Fibroblast of pulmonary artery (primary cell): ENCODE measurements around the gene SRBD1.
A peak's percentile ranks its signal among the peaks of the same experiment; 100 is the strongest.

Experiments used
- DNase-seq: peaks from one replicate; pipeline ENCODE4 v3.0.0-alpha.2; 2010; ENCODE audit warnings: low read depth
- H3K4me3 ChIP-seq: replicated peaks from 2 replicates; pipeline ENCODE4 v1.5.1; 2011; ENCODE audit warnings: low read depth, mild to moderate bottlenecking, control low read depth, low read length, moderate library complexity
- CTCF ChIP-seq: IDR thresholded peaks from 2 replicates; pipeline ENCODE4 v1.5.1; 2011; ENCODE audit warnings: mild to moderate bottlenecking, control low read depth, low read length, inconsistent platforms; ENCODE audit errors: missing control alignments

Gene SRBD1

GRCh38 chr2:45554073-45554741, 56.9 kb downstream of the SRBD1 start:
- no peak overlapping the region for H3K4me3 ChIP-seq
- TF ChIP-seq CTCF, result no peak
- DNase-seq, result peak; percentile 52

GRCh38 chr2:45551862-45552261, 59.2 kb downstream of the SRBD1 start:
- DNase-seq, result no peak
- H3K4me3 ChIP-seq, result no peak overlapping the region
- TF ChIP-seq CTCF, result no peak

GRCh38 chr2:45545943-45546342, 65.1 kb downstream of the SRBD1 start:
- DNase-seq, result no peak
- no peak for TF ChIP-seq CTCF
- H3K4me3 ChIP-seq, result no peak overlapping the region

DNA sequence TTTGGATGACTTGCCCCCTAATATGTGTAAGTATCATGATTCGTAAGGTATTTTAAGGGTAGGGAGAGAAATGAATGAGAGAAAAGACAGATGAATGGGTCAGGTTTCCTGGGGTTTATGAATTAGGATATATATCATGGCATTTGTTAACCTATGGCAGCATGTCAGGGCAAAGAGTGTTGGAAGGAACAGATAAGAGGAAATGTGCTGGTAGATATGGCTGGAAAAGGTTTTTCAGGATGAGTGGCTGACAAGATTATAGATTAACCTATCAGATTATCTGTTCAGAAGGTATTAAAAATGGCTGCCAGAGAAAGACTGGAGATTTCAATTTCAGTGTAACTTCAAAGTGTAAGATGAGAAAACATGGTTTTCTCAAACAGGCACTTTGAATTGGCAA, 67.8 kb downstream of the SRBD1 start:
- H3K4me3 ChIP-seq, result no peak overlapping the region
- no peak for DNase-seq
- no peak for TF ChIP-seq CTCF

GRCh38 chr2:45542013-45542412, 69.1 kb downstream of the SRBD1 start:
- no peak for DNase-seq
- no peak overlapping the region for H3K4me3 ChIP-seq

DNA sequence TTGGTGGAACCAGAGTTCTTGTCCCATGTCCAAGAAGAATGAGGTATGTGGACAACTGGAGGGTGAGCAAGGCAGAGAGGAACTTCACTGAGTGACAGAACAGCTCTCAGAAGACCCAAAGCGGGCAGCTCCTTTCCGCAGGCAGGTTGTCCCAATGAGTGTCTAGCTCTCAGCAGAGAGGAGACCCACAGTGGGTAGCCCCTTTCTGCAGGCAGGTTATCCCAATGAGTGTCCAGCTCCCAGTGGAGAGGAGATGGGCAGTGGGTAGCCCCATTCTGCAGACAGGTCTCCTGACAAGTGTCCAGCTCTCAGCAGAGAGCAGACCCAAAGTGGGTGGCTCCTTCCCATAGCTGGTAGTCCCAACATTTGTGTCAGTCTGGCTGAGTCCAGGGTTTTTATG, 69.6 kb downstream of the SRBD1 start:
- no peak for DNase-seq
- no peak for TF ChIP-seq CTCF
- no peak overlapping the region for H3K4me3 ChIP-seq

More at GRCh38 chr2:45542013-45542412, 69.1 kb downstream of the SRBD1 start:
- no peak for TF ChIP-seq CTCF

- H3K4me3 ChIP-seq, result no peak overlapping the region
- DNase-seq, result no peak
- TF ChIP-seq CTCF, result no peak
These were observed 70.1 kb downstream of the SRBD1 start for GRCh38 chr2:45540942-45541341.
